Stimulated activated memory B cell treated with anti-CD40 and anti-IgM and Interleukin-4, amounts not matched to agents 10 μg/mL and 1 μg/mL and 100 μg/mL, for 72 hours (primary cell): ENCODE measurements around the gene NCOA1.
"Not testable (repeated sequence)": the region's sequence is repeated elsewhere in the genome, so short reads cannot be mapped to it uniquely, and the experiment has no call there.

ENCODE experiments used
- ATAC-seq: fragments of 150-1000 bp; cut with Tn5 transposase; 2 replicates; pipeline ENCODE4 v1.10.0; 2021
- H3K27ac Mint-ChIP-seq: one replicate; pipeline ENCODE4 v1.8.0; 2022; ENCODE audit warnings: mild to moderate bottlenecking, mixed read lengths
- H3K27me3 Mint-ChIP-seq: one replicate; pipeline ENCODE4 v1.8.0; 2022; ENCODE audit warnings: mixed read lengths
- H3K36me3 Mint-ChIP-seq: one replicate; pipeline ENCODE4 v1.8.0; 2022; ENCODE audit warnings: mixed read lengths
- H3K4me1 Mint-ChIP-seq: one replicate; pipeline ENCODE4 v1.8.0; 2022; ENCODE audit warnings: mixed read lengths
- H3K4me3 Mint-ChIP-seq: one replicate; pipeline ENCODE4 v1.8.0; 2022; ENCODE audit warnings: mild to moderate bottlenecking, moderate library complexity, mixed read lengths
- H3K9me3 Mint-ChIP-seq: one replicate; pipeline ENCODE4 v1.8.0; 2022; ENCODE audit warnings: mixed read lengths

NCOA1 gene

GRCh38 chr2:24581971-24582370 is 90.9 kb downstream of the NCOA1 start:
- H3K27ac Mint-ChIP-seq, H3K9me3 Mint-ChIP-seq: not testable (repeated sequence)
- peaks cover 70% of the 10 kb centered on the region for H3K4me1 Mint-ChIP-seq

GRCh38 chr2:24586955-24587354 is 95.9 kb downstream of the NCOA1 start:
- Mint-ChIP-seq H3K4me3 (peak overlapping the region; percentile 24), H3K27me3 (no peaks in the 10 kb centered on the region), H3K9me3 (no peaks in the 10 kb centered on the region), H3K27ac (peak overlapping the region; percentile 73), H3K4me1 (peaks cover 39% of the 10 kb centered on the region), H3K36me3 (peaks cover 54% of the 10 kb centered on the region)
- ATAC-seq, result peak; percentile 94

More at GRCh38 chr2:24581971-24582370, 90.9 kb downstream of the NCOA1 start:
- peaks cover 37% of the 10 kb centered on the region for H3K36me3 Mint-ChIP-seq
- not testable (repeated sequence) for H3K27me3 Mint-ChIP-seq, H3K4me3 Mint-ChIP-seq, ATAC-seq

- no peak overlapping the region for H3K4me3 Mint-ChIP-seq
- peaks cover 29% of the 10 kb centered on the region for H3K4me1 Mint-ChIP-seq
- peaks cover 48% of the 10 kb centered on the region for H3K36me3 Mint-ChIP-seq
- no peaks in the 10 kb centered on the region for H3K27me3 Mint-ChIP-seq
- no peaks in the 10 kb centered on the region for H3K9me3 Mint-ChIP-seq
- no peak for ATAC-seq
- H3K27ac Mint-ChIP-seq, result peak overlapping the region; percentile 59
Measured at GRCh38 chr2:24588294-24588693, 97.2 kb downstream of the NCOA1 start.

- ATAC-seq, result no peak
- no peaks in the 10 kb centered on the region for H3K27me3 Mint-ChIP-seq
- no peak overlapping the region for H3K4me3 Mint-ChIP-seq
- peaks cover 9% of the 10 kb centered on the region for H3K4me1 Mint-ChIP-seq
- H3K9me3 Mint-ChIP-seq, result no peaks in the 10 kb centered on the region
- H3K27ac Mint-ChIP-seq, result no peak overlapping the region
- peaks cover 35% of the 10 kb centered on the region for H3K36me3 Mint-ChIP-seq
Measured at GRCh38 chr2:24592441-24593100, 101.5 kb downstream of the NCOA1 start.

GRCh38 chr2:24594283-24594682 is 103.2 kb downstream of the NCOA1 start:
- no peaks in the 10 kb centered on the region for H3K9me3 Mint-ChIP-seq
- H3K4me1 Mint-ChIP-seq, result no peaks in the 10 kb centered on the region
- no peaks in the 10 kb centered on the region for H3K27me3 Mint-ChIP-seq
- H3K27ac Mint-ChIP-seq, result no peak overlapping the region
- peaks cover 19% of the 10 kb centered on the region for H3K36me3 Mint-ChIP-seq
- H3K4me3 Mint-ChIP-seq, result no peak overlapping the region
- no peak for ATAC-seq

- no peak overlapping the region for H3K27ac Mint-ChIP-seq
- no peaks in the 10 kb centered on the region for H3K9me3 Mint-ChIP-seq
- no peak overlapping the region for H3K4me3 Mint-ChIP-seq
- no peak for ATAC-seq
- peaks cover 13% of the 10 kb centered on the region for H3K36me3 Mint-ChIP-seq
- no peaks in the 10 kb centered on the region for H3K27me3 Mint-ChIP-seq
- H3K4me1 Mint-ChIP-seq, result no peaks in the 10 kb centered on the region
Measured at GRCh38 chr2:24597181-24597870, 106.3 kb downstream of the NCOA1 start.

GRCh38 chr2:24600140-24600539 is 109.1 kb downstream of the NCOA1 start:
- not testable (repeated sequence) for H3K27me3 Mint-ChIP-seq, ATAC-seq, H3K9me3 Mint-ChIP-seq, H3K4me3 Mint-ChIP-seq, H3K4me1 Mint-ChIP-seq, H3K27ac Mint-ChIP-seq
- H3K36me3 Mint-ChIP-seq, result peaks cover 33% of the 10 kb centered on the region

- Mint-ChIP-seq H3K27me3 (no peaks in the 10 kb centered on the region), H3K36me3 (peaks cover 25% of the 10 kb centered on the region), H3K27ac (no peak overlapping the region), H3K9me3 (peaks cover 7% of the 10 kb centered on the region), H3K4me3 (no peak overlapping the region), H3K4me1 (peaks cover 13% of the 10 kb centered on the region)
- no peak for ATAC-seq
Measured at GRCh38 chr2:24611631-24612030, 120.6 kb downstream of the NCOA1 start.

- Mint-ChIP-seq H3K36me3 (peaks cover 18% of the 10 kb centered on the region), H3K4me1 (peaks cover 13% of the 10 kb centered on the region), H3K27ac (peak overlapping the region; percentile 14), H3K4me3 (no peak overlapping the region), H3K27me3 (no peaks in the 10 kb centered on the region), H3K9me3 (peaks cover 2% of the 10 kb centered on the region)
- peak; percentile 27 for ATAC-seq
Measured at GRCh38 chr2:24613154-24613814, 122.2 kb downstream of the NCOA1 start.

- no peak for ATAC-seq
- H3K9me3 Mint-ChIP-seq, result peaks cover 2% of the 10 kb centered on the region
- peaks cover 7% of the 10 kb centered on the region for H3K36me3 Mint-ChIP-seq
- H3K27me3 Mint-ChIP-seq, result no peaks in the 10 kb centered on the region
- H3K4me3 Mint-ChIP-seq, result no peak overlapping the region
- peaks cover 13% of the 10 kb centered on the region for H3K4me1 Mint-ChIP-seq
- H3K27ac Mint-ChIP-seq, result no peak overlapping the region
Measured at GRCh38 chr2:24616616-24617015, 125.6 kb downstream of the NCOA1 start.

- ATAC-seq, result no peak
- Mint-ChIP-seq H3K27ac (no peak overlapping the region), H3K4me3 (no peak overlapping the region), H3K9me3 (no peaks in the 10 kb centered on the region), H3K4me1 (peaks cover 13% of the 10 kb centered on the region), H3K27me3 (no peaks in the 10 kb centered on the region), H3K36me3 (peaks cover 2% of the 10 kb centered on the region)
Measured at GRCh38 chr2:24617424-24617823, 126.4 kb downstream of the NCOA1 start.

- Mint-ChIP-seq H3K27ac (no peak overlapping the region), H3K4me1 (peaks cover 13% of the 10 kb centered on the region), H3K27me3 (no peaks in the 10 kb centered on the region), H3K36me3 (peaks cover 7% of the 10 kb centered on the region), H3K4me3 (no peak overlapping the region), H3K9me3 (peaks cover 2% of the 10 kb centered on the region)
- ATAC-seq, result no peak
Measured at GRCh38 chr2:24618144-24618543, 127.1 kb downstream of the NCOA1 start.

- peaks cover 2% of the 10 kb centered on the region for H3K9me3 Mint-ChIP-seq
- no peak for ATAC-seq
- no peaks in the 10 kb centered on the region for H3K27me3 Mint-ChIP-seq
- H3K4me3 Mint-ChIP-seq, result no peak overlapping the region
- H3K4me1 Mint-ChIP-seq, result peaks cover 13% of the 10 kb centered on the region
- peaks cover 9% of the 10 kb centered on the region for H3K36me3 Mint-ChIP-seq
- no peak overlapping the region for H3K27ac Mint-ChIP-seq
Measured at GRCh38 chr2:24618680-24619079, 127.6 kb downstream of the NCOA1 start.

- Mint-ChIP-seq H3K4me1 (peaks cover 26% of the 10 kb centered on the region), H3K36me3 (peaks cover 9% of the 10 kb centered on the region), H3K27me3 (no peaks in the 10 kb centered on the region), H3K4me3 (no peak overlapping the region), H3K9me3 (peaks cover 2% of the 10 kb centered on the region), H3K27ac (no peak overlapping the region)
- no peak for ATAC-seq
Measured at GRCh38 chr2:24620936-24621335, 129.9 kb downstream of the NCOA1 start.

- H3K4me1 Mint-ChIP-seq, result peaks cover 34% of the 10 kb centered on the region
- H3K4me3 Mint-ChIP-seq, result no peak overlapping the region
- peaks cover 2% of the 10 kb centered on the region for H3K9me3 Mint-ChIP-seq
- H3K27me3 Mint-ChIP-seq, result no peaks in the 10 kb centered on the region
- ATAC-seq, result no peak
- peaks cover 9% of the 10 kb centered on the region for H3K36me3 Mint-ChIP-seq
- no peak overlapping the region for H3K27ac Mint-ChIP-seq
Measured at GRCh38 chr2:24621779-24622538, 130.9 kb downstream of the NCOA1 start.
